NCI-H187 treated with DMSO at 0.1 percent for 48 hours (cell line): ENCODE data around the gene LGR5.
A peak's percentile ranks its signal among the peaks of the same experiment; 100 is the strongest.
"Not testable (repeated sequence)": the region's sequence is repeated elsewhere in the genome, so short reads cannot be mapped to it uniquely, and the experiment has no call there.

Experiments used
- DNase-seq: peaks from one replicate; lab custom pipeline; 2025; lab: John Stamatoyannopoulos, UW

The LGR5 gene

DNA sequence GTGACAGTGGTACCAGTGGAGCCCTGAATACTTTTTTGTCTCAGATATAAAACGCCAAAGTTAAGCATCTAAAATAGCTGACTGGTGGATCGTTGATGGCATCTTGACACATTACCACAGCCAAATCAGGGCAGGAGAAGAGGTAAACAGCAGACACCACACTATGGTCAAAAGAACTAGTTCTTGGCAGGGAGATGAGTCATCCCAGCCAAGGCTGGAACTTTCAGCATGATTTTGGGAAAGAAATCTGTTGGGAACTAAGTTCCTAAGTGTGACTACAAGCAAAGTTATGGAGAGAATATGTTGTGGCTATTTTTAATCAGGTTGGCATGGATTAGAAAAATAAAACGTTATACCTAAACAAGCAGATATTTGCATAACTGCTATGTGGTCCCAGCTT lies 36.9 kb downstream of the LGR5 start:
- DNase-seq, result no peak

DNA sequence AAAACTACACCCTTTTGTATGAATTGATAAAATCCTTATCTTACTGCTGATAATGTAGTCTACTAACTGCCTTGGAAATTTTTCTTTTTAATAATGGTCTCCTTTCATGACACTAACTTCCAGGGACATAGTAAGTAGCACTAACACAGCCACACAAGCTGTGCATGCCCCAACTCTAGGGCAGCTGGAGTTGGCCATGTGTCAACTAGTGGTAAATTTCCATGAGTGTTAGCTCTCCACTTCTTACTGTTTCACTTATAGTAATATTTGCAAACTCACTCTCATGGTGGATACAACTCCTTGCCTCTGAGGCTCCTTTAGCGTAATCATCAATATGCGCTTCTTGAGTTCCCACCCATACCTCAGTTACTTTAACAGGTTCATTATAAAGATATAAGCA lies 38.0 kb downstream of the LGR5 start:
- DNase-seq, result no peak

DNA sequence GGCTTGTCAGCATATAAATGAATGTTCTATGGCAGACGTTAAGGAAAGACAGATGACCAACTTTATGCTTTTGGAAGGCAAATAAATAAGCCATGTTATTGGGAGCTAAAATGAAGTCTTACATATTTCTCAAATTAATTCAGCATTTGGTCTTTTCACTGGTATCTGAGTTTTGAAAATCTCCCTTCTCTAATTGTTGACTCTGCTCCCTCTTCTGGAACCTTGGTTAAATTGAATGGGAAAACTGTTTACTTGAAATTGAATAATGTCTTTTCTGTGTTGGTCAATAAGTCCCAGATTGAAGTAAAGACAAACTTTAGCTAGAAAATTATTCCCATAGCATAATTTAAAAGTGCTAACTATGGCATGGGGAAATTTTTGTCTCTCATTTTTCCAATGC lies 38.7 kb downstream of the LGR5 start:
- DNase-seq, result no peak

GRCh38 chr12:71484272-71484905 lies 44.8 kb downstream of the LGR5 start:
- DNase-seq, result no peak

DNA sequence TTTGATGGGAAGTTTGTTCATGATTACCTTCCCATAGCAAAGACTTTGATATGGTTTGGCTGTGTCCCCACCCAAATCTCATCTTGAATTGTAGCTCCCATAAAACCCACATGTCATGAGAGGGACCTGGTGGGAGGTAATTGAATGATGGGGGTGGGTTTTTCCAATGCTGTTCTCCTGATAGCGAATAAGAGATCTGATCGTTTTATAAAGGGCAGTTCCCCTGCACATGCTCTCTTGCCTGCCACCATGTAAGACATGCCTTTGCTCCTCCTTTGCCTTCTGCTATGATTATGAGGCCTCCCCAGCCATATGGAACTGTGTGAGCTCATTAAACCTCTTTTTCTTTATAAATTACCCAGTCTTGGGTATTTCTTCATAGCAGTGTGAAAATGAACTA lies 51.2 kb downstream of the LGR5 start:
- not testable (repeated sequence) for DNase-seq

DNA sequence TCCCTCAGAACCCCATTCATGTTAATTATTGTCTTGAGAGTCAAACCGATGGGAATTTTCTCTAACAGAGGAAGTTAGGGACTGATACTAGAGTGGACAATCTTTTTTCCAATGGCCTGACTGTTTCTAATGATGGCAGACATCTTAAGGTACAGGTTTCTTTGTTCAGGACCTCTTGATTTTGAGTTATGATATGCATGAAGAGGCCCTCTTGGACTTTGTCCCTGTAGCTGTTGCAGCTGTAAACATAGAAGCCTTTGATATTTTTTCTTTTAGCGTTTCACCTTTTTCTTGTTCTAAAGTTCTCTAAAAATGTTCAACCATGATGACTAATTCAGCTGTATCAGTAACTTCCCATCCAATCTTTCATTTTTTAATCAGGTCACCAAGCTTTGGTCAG lies 53.0 kb downstream of the LGR5 start:
- DNase-seq, result no peak

DNA sequence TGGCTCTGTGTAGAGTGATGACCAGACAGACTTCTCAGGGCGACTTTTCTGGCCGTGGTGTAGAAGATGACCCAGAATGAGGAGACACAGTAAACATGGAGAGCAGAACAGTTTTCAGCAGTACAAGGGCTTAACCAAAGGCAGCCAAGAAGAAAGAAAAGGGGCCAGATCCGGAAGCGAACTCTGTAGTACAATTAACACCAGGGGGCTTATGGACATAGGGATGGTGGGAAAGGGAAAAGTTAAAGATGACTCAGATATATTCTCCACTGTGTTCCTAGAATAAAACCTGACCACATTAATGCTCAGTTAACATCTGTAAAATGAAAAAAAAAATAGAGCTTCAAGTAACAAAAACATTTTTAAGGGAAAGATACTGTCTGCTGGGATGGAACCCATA lies 60.2 kb downstream of the LGR5 start:
- no peak for DNase-seq

DNA sequence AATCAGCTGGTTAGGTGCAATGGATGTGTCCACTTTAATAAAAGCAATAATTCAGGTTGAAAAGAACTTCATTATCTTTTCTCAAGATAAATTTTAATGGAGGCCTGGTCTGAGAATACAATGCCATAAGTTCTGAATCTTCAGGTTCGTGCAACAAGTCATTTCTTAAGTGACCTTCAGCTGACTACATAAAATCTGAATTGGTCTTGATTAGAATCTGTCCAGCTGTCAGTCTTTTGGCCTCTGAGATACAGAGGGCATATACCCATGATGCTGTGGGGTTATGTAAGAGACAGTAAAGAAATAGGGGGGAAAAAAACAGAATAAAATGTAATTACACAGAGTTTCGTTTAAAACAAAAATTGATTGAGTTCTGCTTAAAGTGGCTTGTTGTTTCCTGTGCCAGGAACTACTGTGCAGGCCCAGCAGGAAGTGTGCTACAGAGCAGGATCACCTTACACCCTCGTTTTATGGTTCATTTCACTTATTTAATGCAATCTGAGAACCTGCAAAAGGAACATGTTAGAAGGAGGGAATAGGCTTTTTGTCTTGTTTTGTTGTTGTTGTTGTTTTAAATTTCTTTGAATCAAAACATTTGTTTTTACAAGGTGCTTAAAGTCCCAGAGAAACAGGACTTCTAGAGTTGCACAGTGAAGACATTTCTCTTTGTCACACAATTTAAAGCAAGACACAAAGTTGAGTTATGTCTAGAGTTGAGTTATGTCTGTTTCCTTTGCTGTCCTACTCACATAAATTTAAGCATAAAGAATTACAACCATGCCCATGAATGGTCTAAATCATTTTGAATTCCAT lies 64.2 kb downstream of the LGR5 start:
- peak; percentile 35 for DNase-seq

- DNase-seq, result no peak
These were observed 64.9 kb downstream of the LGR5 start for GRCh38 chr12:71504476-71504875.

DNA sequence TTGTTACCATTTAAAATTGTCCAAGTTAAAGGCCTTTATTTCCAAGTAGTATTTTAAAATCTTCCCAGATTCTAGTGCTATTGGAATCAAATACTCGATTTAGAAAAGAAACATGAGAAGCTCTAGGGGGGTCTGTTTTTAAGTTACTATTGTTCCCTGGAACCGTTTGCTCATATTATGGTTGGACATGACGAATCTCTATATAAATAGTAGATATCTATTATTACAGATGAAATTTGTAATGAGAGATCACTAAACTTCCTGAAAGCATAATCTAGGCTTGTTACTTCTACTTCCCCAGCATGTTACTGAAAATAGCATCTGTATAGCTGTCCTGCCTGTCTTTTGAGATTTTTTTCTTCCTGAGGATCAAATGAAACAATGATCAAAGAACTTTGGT lies 70.1 kb downstream of the LGR5 start:
- DNase-seq, result no peak

DNA sequence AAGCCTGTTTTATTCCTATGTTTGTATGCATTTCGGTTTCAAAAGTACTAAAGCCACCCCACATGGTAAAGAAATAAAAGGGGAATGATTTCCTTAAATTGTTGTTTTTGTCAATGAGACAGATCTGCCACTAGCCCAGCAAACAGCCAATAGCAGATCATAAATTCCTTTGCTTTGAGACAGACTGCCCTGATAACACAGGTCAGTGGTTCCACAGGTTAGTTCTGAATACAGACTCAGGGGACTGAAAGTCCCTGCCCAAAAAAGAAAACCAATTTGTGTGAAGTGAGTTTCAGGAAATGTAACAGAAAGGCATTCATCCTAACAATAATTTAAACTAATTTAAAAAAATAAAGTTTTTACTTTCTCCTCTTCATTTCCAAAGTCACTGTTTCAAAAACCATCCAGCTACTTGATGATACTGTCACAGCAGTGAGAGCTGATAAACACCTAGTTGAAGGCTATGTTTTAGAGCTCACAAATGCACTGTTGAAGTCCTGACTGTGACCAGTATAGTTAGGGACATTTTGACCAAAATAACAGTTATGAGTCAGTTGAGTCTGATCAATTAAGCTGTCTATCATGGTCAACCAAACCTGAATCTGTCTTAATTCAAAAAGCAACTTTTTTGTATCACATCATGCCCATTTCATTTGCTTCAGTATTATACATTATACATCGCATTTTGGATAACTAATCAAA lies 77.7 kb downstream of the LGR5 start:
- DNase-seq, result no peak

- no peak for DNase-seq
These were observed 81.5 kb downstream of the LGR5 start for GRCh38 chr12:71521125-71521524.

GRCh38 chr12:71524626-71525025 lies 85.0 kb downstream of the LGR5 start:
- DNase-seq, result no peak

GRCh38 chr12:71533703-71534102 lies 94.1 kb downstream of the LGR5 start:
- DNase-seq, result no peak

DNA sequence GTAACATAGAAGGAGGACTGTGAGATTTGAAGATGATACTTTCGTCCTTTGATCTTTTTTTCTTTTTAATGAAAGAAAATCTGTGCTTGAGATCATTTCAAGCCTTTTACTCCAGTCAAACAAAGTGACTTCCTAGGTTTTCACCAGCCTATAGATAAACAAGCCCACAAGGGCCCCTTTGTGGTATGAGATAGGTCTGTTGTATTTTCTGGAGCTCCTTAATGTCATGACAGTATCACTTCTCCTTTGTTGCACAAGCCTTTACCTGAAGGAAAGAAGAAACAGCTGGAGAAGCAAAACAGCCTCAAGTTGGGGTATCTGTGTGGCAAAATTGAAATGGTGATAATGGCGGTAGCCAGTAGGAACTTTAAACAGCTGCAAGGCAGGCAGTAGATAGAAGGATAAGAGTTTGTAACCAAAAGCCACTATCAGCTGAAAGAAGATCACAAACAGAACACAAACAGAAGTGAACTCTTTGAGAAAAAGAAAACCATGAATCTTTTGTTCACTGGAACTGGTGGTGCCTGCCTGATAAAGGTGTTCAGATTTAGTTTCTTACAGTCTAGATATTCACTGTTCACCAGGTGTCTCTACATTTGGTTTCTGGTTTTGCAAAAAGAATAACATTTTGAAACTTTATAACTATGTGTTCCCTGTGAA lies 96.8 kb downstream of the LGR5 start:
- no peak for DNase-seq

DNA sequence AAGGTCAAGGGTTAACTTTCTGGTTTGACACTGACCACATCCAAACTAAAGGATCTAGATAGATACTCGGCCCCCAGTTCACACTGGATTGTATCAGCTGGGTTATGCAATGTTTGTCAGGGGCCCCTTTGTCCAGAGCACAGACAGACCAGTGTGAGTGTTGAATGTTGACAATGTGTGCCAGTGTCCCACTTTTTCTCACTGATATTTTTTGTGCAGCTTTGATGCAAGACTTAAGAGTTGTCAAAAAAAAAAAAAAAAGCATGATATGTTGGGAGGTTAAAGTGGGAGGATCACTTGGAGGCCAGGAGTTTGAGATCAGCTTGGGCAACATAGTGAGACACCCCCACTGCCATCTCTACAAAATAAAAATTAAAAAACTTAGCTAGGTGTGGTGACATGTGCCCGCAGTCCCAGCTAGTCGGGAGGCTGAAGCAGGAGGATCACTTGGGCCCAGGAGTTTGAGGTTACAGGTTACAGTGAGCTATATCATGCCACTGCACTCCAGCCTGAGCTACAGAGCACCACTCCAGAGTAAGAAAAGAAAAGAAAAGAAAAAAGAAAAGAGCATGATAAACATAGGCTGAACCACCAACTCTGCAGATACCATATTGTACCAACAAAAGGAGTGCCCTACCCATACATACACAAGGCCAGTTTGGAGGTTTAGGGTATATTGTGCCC lies 97.5 kb downstream of the LGR5 start:
- no peak for DNase-seq

DNA sequence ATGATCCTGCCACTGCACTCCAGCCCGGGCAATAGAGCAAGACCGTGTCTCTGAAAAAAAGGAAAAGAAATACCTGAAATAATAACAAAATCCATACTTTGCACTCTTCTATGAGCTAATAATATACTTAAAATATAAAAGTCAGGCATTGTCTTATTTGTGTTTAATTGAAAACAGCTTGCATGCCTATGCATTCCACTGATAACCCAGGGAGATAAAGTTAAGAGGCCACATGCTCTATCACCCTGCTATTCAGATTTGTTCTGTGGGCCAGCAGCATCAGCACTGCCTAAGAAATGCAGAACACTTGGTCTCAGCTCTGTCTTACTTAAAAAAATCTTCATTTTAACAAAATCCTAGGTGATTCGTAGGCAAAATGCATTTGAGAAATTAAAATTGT lies 99.2 kb downstream of the LGR5 start:
- no peak for DNase-seq

- no peak for DNase-seq
These were observed 102.0 kb downstream of the LGR5 start for GRCh38 chr12:71541583-71541982.

GRCh38 chr12:71546322-71546861 lies 106.8 kb downstream of the LGR5 start:
- DNase-seq, result no peak

DNA sequence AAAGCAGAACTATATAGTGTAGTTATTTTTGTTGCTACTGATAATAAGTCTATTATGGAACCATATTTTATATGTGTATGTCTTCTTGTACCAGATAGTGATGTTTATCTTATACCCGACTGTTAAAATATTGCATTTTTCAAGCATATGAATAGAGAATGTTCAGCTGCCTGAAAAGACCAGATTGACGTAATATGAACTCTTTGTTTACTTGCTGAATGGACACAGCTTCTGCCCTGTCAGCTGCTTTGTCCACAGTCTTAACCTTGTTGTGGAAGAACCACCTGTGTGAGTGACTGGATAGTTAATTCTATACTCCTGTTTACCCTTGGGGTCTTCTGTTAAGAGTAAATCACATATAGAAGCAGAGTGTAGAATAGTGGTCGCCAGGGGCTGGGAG lies 109.3 kb downstream of the LGR5 start:
- no peak for DNase-seq

DNA sequence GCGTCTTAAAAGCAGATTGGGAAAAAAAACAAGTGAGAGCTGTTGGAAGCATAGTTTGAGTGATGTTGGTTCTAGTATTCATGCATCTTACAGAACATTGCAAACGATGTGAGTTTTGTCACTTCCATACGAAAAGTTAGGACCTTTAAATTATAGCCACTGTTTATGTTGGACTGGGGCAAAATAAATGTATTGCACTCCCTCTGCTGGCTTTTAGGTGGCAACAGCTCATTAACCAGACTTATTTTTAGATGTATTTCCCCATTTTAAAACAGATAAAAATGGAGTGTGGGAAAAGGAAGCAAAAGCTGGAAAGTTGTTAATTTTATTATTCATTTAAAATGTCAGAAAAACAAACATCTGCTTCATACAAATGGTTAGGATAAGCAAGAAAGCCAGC lies 111.9 kb downstream of the LGR5 start:
- no peak for DNase-seq
